Measurements from ENCODE around the gene ZFY.

DNA sequence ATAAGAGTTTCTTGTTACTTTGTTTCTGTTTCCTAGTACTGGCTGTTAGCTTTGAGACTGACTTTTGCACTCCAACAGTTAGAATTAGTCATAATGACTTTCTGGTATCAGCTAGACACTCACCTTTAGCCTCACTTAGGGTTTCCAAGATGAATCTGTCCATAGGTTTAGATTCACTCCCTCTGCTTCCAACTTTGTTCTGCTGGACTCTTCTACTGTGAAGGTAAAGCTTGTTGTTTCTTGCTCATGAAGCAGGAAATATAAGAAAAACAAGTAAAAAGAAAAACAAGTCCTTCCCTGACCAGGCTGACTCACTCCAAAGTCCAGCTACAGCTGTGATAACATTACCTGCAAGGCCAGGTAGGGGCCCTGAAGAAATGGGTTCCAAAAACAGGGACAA, 67.0 kb downstream of the ZFY start:
- TF ChIP-seq CEBPB (IDR thresholded peaks at IDR 0.05; ENCODE audit: low read depth, low read length) (no peak), CTCF (conservative IDR thresholded peaks at IDR 0.05; ENCODE audit: low read depth, low read length) (no peak), POLR2A (IDR thresholded peaks at IDR 0.05; ENCODE audit: low read depth, low read length) (no peak), SMC3 (IDR thresholded peaks at IDR 0.05; ENCODE audit: low read depth, low read length) (no peak), RCOR1 (IDR thresholded peaks at IDR 0.05; ENCODE audit: insufficient replicate concordance, low read length) (no peak), RAD21 (IDR thresholded peaks at IDR 0.05; ENCODE audit: low read length) (no peak), BHLHE40 (IDR thresholded peaks at IDR 0.05; ENCODE audit: low read depth, low read length) (no peak), MAZ (IDR thresholded peaks at IDR 0.05; ENCODE audit: borderline replicate concordance, low read depth, low read length) (no peak)

All from IMR-90 (cell line).